ENCODE results near the gene LINC01488. TPM values are rescaled to one million over a fixed set of nuclear protein-coding genes. Genes with fewer than 3 reads are reported as not detected.

LINC01488 gene
- total RNA-seq, 2 experiments from 2014 or later, result not detected

- no peak for DNase-seq
- H3K27ac Mint-ChIP-seq, result no peak overlapping the region
- H3K36me3 Mint-ChIP-seq, result peaks cover 2% of the 10 kb centered on the region
These were observed 29.1 kb upstream of the LINC01488 start for GRCh38 chr11:69452206-69452987.

DNA sequence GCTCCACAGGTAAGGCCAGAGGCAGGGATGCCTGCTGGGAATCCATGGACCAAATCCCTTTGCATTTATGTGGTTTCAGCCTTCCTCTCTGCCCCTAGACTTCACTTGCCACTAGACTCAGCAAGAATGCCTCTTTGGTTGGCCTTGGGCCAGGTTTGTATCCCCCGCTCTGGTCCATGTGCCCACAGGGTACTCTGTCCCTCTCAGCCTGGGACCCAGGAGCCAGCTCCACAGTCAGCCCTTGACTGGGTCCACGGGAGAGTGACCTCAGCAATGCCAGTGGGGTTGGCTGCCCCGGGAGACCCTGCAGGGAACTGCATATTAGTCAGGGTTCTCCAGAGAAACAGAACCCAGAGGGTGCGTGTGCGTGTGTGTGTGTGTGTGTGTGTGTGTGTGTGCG lies 28.3 kb upstream of the LINC01488 start:
- Mint-ChIP-seq H3K36me3 (peaks cover 3% of the 10 kb centered on the region), H3K9me3 (peaks cover 11% of the 10 kb centered on the region), H3K27me3 (peaks cover 24% of the 10 kb centered on the region), H3K4me3 (no peak overlapping the region), H3K27ac (no peak overlapping the region), H3K4me1 (no peaks in the 10 kb centered on the region)
- no peak for DNase-seq

More at GRCh38 chr11:69452206-69452987, 29.1 kb upstream of the LINC01488 start:
- no peak overlapping the region for H3K4me3 Mint-ChIP-seq
- H3K9me3 Mint-ChIP-seq, result peaks cover 7% of the 10 kb centered on the region
- no peaks in the 10 kb centered on the region for H3K4me1 Mint-ChIP-seq
- H3K27me3 Mint-ChIP-seq, result peaks cover 26% of the 10 kb centered on the region

DNA sequence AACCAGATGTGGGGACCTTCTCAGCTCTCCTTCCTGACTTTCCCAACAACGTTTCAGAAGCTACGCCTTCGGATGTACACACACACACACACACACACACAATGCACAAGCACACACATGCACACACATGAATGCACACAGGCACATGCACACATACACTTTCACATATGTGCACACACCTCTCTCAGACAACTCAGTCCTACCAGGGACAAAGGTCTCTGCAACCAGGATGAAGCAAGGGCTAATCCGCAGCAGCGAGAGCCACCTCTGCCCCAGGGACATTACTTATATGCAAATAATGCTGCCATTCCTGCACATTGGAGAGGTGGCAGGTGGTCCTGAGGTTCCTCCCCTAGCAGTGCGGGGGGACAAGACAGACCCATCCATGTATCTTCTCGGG lies 27.4 kb upstream of the LINC01488 start:
- Mint-ChIP-seq H3K36me3 (peaks cover 3% of the 10 kb centered on the region), H3K9me3 (peaks cover 11% of the 10 kb centered on the region), H3K4me1 (no peaks in the 10 kb centered on the region), H3K27ac (no peak overlapping the region), H3K27me3 (peaks cover 20% of the 10 kb centered on the region), H3K4me3 (no peak overlapping the region)
- DNase-seq, result no peak

GRCh38 chr11:69455969-69456368 lies 25.5 kb upstream of the LINC01488 start:
- Mint-ChIP-seq H3K27ac (no peak overlapping the region), H3K27me3 (peaks cover 8% of the 10 kb centered on the region), H3K4me3 (no peak overlapping the region), H3K4me1 (no peaks in the 10 kb centered on the region), H3K36me3 (peaks cover 3% of the 10 kb centered on the region), H3K9me3 (peaks cover 20% of the 10 kb centered on the region)
- DNase-seq, result no peak

DNA sequence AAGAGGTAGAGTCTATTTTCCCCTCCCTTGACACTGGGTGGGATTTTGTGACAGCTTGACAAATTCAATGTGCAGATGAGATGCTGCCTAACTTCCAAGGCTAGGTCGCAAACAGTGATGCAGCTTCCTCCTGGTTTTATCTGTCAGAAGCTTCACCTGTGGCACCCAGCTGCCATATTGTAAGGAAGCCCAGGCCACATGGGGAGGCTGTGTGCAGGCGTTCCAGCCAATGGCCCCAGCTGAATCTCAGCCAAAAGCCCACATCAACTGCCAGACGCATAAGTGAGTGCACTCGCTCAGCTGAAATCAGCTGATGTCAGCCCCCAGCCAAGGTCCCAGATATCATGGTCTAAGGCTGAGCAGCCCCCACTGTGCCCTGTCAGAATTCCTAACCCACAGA lies 24.8 kb upstream of the LINC01488 start:
- no peak overlapping the region for H3K4me3 Mint-ChIP-seq
- peaks cover 6% of the 10 kb centered on the region for H3K27me3 Mint-ChIP-seq
- H3K27ac Mint-ChIP-seq, result no peak overlapping the region
- no peak for DNase-seq
- H3K9me3 Mint-ChIP-seq, result peaks cover 25% of the 10 kb centered on the region
- H3K36me3 Mint-ChIP-seq, result peaks cover 6% of the 10 kb centered on the region
- no peaks in the 10 kb centered on the region for H3K4me1 Mint-ChIP-seq

- Mint-ChIP-seq H3K27me3 (peaks cover 6% of the 10 kb centered on the region), H3K4me3 (no peak overlapping the region), H3K36me3 (peaks cover 6% of the 10 kb centered on the region), H3K9me3 (peaks cover 25% of the 10 kb centered on the region), H3K4me1 (no peaks in the 10 kb centered on the region), H3K27ac (no peak overlapping the region)
- no peak for DNase-seq
These were observed 21.5 kb upstream of the LINC01488 start for GRCh38 chr11:69459848-69460539.

DNA sequence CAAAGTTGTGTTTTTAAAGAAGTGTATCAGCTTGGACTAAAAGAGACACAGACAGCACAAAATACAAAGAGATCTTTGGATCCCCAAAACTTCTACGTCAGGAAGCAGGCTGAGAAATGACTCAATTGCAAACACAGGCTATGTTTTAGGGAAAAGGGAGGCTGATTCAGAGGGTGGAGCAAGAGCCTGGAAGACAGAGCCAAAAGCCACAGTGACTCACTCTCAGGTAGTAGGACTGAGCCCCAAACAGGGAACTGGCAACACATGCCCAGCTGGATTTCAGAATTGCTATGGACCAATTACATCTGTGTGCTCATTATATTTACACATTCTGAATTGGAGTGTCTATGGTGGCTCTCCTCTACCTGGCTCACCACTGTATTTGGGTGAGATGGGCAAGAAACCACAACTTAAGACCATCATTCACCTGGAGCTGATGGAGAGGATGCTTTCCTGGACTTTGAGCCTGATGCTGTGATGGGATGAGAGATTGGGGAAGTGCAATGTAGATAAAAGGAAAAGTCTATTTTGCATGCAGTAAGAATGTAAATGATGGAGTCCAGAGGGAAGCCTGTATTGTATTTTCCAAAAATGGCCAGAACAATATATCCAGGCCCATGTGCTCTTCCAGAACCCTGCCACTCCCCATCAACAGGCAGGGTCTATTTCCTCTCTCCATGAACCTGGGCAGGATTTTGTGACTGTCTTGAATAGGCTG lies 20.8 kb upstream of the LINC01488 start:
- Mint-ChIP-seq H3K27ac (no peak overlapping the region), H3K9me3 (peaks cover 25% of the 10 kb centered on the region), H3K27me3 (peaks cover 6% of the 10 kb centered on the region), H3K36me3 (peaks cover 6% of the 10 kb centered on the region), H3K4me3 (no peak overlapping the region), H3K4me1 (no peaks in the 10 kb centered on the region)
- DNase-seq, result no peak

- peaks cover 6% of the 10 kb centered on the region for H3K27me3 Mint-ChIP-seq
- no peaks in the 10 kb centered on the region for H3K4me1 Mint-ChIP-seq
- H3K4me3 Mint-ChIP-seq, result no peak overlapping the region
- no peak for DNase-seq
- H3K27ac Mint-ChIP-seq, result no peak overlapping the region
- H3K9me3 Mint-ChIP-seq, result peaks cover 25% of the 10 kb centered on the region
- H3K36me3 Mint-ChIP-seq, result peaks cover 6% of the 10 kb centered on the region
These were observed 20.0 kb upstream of the LINC01488 start for GRCh38 chr11:69461272-69461962.

- H3K9me3 Mint-ChIP-seq, result peaks cover 19% of the 10 kb centered on the region
- H3K4me3 Mint-ChIP-seq, result no peak overlapping the region
- H3K27ac Mint-ChIP-seq, result no peak overlapping the region
- H3K4me1 Mint-ChIP-seq, result no peaks in the 10 kb centered on the region
- peaks cover 6% of the 10 kb centered on the region for H3K27me3 Mint-ChIP-seq
- H3K36me3 Mint-ChIP-seq, result peaks cover 4% of the 10 kb centered on the region
- DNase-seq, result no peak
These were observed 19.1 kb upstream of the LINC01488 start for GRCh38 chr11:69462106-69462951.

DNA sequence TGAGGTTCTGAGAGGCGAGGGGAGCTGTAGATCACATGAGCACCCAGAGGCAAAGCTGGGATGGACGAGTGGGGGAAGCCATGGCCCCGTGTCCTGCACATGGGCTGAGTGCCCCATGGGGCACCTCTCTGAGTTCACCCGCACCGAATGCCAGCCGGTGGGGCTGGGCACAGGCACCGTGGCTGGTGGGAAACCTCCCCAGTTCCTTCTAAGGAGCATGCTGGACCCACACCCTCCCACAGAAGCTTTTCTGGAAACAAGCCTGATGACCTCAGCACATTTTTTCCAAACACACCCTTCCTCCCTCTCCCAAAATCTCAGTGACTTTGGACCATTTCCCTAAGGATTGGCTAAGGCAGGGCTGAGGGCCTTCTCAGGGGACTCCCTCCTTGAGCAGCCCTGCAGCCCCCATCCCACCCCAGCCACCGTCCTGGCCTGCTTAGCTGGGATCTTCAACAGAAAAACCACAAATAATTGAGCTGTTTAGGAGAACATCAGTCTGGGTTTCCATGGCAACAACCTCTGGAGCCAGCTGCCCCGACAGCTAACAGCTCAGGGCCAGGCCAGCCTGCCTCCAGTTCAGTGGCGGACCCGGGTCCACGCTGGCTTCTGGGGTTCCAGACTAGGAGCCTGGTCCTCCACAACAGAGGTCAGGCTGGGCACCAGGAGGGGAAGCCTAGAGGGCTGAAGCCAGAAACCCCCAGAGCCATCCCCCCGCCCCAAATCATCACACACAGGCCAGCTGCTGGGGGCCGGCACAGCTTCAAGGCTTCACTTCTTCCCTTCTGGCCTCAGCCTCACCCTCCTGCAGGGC lies 18.1 kb upstream of the LINC01488 start:
- peaks cover 3% of the 10 kb centered on the region for H3K36me3 Mint-ChIP-seq
- peaks cover 15% of the 10 kb centered on the region for H3K9me3 Mint-ChIP-seq
- no peak overlapping the region for H3K4me3 Mint-ChIP-seq
- H3K27ac Mint-ChIP-seq, result no peak overlapping the region
- no peak for DNase-seq
- peaks cover 10% of the 10 kb centered on the region for H3K27me3 Mint-ChIP-seq
- H3K4me1 Mint-ChIP-seq, result no peaks in the 10 kb centered on the region

DNA sequence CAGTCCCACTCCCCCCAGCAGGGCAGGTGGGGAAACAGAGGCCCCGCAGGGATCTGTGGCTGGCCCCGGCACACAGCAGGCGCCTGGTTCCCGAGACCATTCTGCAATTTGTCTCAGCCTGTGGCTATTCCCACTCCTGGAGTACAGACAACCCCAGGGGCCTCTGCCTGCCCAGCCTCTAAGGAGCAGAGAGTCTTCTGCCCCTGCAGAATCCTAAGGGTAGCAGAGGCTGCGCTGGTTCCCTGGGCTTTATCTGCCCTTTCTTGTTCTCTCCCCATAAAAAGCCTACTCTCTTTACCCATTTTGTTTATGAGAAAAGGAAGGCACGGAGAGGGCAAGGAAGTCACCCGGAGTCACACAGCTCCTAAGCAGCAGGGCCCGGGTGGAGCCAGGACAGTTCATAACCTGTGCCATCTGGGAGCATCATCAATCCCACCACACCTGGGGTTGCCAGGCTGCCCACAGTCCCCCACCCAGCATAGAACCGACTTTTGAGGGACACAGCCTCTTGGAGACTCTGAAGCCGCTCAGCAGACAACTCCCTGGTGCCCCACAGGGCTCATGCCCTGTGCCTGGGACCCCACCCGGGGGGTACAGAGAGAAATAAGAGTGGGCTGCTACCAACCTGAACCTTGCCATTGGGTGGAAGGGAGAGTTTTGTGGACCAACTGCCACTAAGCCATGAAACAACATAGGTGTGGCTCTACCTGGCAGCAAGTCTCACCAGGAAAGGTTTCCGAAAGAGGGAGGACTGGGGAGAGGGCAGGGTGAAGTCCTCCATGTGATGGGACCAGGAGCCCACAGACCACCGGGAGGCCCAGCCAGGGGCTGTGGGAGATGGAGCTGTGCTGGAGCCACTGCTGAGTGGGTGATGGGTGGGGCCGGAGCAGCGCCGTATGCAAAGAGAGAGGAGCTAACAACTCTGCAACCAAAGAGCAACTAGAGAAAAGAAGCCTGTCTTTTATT lies 17.2 kb upstream of the LINC01488 start:
- Mint-ChIP-seq H3K27me3 (peaks cover 10% of the 10 kb centered on the region), H3K27ac (no peak overlapping the region), H3K36me3 (peaks cover 3% of the 10 kb centered on the region), H3K9me3 (peaks cover 15% of the 10 kb centered on the region), H3K4me3 (no peak overlapping the region), H3K4me1 (no peaks in the 10 kb centered on the region)
- no peak for DNase-seq

DNA sequence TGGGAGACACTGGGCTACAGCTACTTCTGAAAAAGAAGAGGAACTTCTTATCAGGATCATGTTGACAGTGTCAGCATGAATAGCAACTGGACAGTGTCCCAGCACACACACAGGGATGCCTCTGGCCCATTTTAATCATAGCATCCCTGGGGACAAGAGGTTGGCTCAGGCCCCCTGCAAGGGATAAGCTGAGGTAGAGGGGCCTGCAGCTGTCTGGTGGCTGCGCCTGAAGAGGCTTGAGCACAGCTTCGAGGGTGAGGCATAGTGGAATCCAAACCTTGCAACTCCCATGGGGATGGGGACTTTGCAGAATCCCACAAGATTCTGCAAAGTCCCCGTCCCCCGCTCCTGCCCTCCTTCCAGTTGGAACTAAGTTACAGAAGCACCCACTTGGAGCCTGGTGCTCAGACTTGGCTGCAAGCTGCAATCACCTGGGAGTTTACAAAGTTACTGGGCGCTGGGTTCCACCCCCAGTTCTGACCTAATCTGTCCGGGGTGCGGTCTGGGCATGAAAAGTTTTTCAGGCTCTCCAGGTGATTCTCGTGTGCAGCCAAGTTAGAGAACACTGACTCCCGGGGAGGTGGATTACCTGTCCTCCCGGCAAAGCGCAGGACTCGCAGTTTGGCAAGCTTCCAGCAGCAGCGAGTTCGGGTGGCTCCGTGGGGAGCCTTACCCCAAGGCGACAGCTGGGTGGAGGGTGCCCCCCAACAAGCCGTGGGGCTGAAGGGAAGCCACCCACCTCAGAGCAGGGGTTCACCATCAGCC lies 16.0 kb upstream of the LINC01488 start:
- peaks cover 10% of the 10 kb centered on the region for H3K27me3 Mint-ChIP-seq
- H3K36me3 Mint-ChIP-seq, result peaks cover 3% of the 10 kb centered on the region
- DNase-seq, result no peak
- H3K4me3 Mint-ChIP-seq, result no peak overlapping the region
- no peak overlapping the region for H3K27ac Mint-ChIP-seq
- H3K4me1 Mint-ChIP-seq, result no peaks in the 10 kb centered on the region
- peaks cover 9% of the 10 kb centered on the region for H3K9me3 Mint-ChIP-seq

Data from activated naive CD8-positive, alpha-beta T cell treated with anti-CD3 and anti-CD28 coated beads for 36 hours (primary cell).